ENCODE data around the gene GRP.
A peak's percentile ranks its signal among the peaks of the same experiment; 100 is the strongest.
"Not testable (repeated sequence)": the region's sequence is repeated elsewhere in the genome, so short reads cannot be mapped to it uniquely, and the experiment has no call there.

Gene GRP

GRCh38 chr18:59232309-59233016 lies 12.5 kb downstream of the GRP start:
- H3K4me3 ChIP-seq (ENCODE audit: low read depth, low read length): no peak overlapping the region
- DNase-seq (ENCODE audit: low read depth): no peak
- TF ChIP-seq CTCF (IDR thresholded peaks at IDR 0.05; ENCODE audit: control insufficient read depth, extremely low read depth, insufficient read depth): no peak

- H3K4me3 ChIP-seq (ENCODE audit: low read depth, low read length): no peak overlapping the region
- no peak for TF ChIP-seq CTCF (IDR thresholded peaks at IDR 0.05; ENCODE audit: control insufficient read depth, extremely low read depth, insufficient read depth)
- no peak for DNase-seq (ENCODE audit: low read depth)
These were observed 13.1 kb downstream of the GRP start for GRCh38 chr18:59233017-59233410.

GRCh38 chr18:59238385-59238784 lies 18.4 kb downstream of the GRP start:
- DNase-seq (ENCODE audit: low read depth): no peak
- no peak overlapping the region for H3K4me3 ChIP-seq (ENCODE audit: low read depth, low read length)
- TF ChIP-seq CTCF (IDR thresholded peaks at IDR 0.05; ENCODE audit: control insufficient read depth, extremely low read depth, insufficient read depth): no peak

GRCh38 chr18:59239642-59240041 lies 19.7 kb downstream of the GRP start:
- TF ChIP-seq CTCF (IDR thresholded peaks at IDR 0.05; ENCODE audit: control insufficient read depth, extremely low read depth, insufficient read depth): no peak
- no peak overlapping the region for H3K4me3 ChIP-seq (ENCODE audit: low read depth, low read length)
- no peak for DNase-seq (ENCODE audit: low read depth)

GRCh38 chr18:59242906-59243305 lies 22.9 kb downstream of the GRP start:
- TF ChIP-seq CTCF (IDR thresholded peaks at IDR 0.05; ENCODE audit: control insufficient read depth, extremely low read depth, insufficient read depth): no peak
- no peak overlapping the region for H3K4me3 ChIP-seq (ENCODE audit: low read depth, low read length)
- DNase-seq (ENCODE audit: low read depth): no peak

- no peak for TF ChIP-seq CTCF (IDR thresholded peaks at IDR 0.05; ENCODE audit: control insufficient read depth, extremely low read depth, insufficient read depth)
- no peak for DNase-seq (ENCODE audit: low read depth)
- H3K4me3 ChIP-seq (ENCODE audit: low read depth, low read length): no peak overlapping the region
These were observed 26.8 kb downstream of the GRP start for GRCh38 chr18:59246796-59247195.

GRCh38 chr18:59249199-59249774 lies 29.3 kb downstream of the GRP start:
- no peak overlapping the region for H3K4me3 ChIP-seq (ENCODE audit: low read depth, low read length)
- peak; percentile 73 for DNase-seq (ENCODE audit: low read depth)
- TF ChIP-seq CTCF (IDR thresholded peaks at IDR 0.05; ENCODE audit: control insufficient read depth, extremely low read depth, insufficient read depth): peak; percentile 78

GRCh38 chr18:59255491-59255890 lies 35.5 kb downstream of the GRP start:
- H3K4me3 ChIP-seq (ENCODE audit: low read depth, low read length); DNase-seq (ENCODE audit: low read depth): not testable (repeated sequence)

- H3K4me3 ChIP-seq (ENCODE audit: low read depth, low read length); DNase-seq (ENCODE audit: low read depth): not testable (repeated sequence)
These were observed 41.9 kb downstream of the GRP start for GRCh38 chr18:59261842-59262241.

- not testable (repeated sequence) for DNase-seq (ENCODE audit: low read depth)
These were observed 42.3 kb downstream of the GRP start for GRCh38 chr18:59262243-59262642.

More at GRCh38 chr18:59262243-59262642, 42.3 kb downstream of the GRP start:
- not testable (repeated sequence) for H3K4me3 ChIP-seq (ENCODE audit: low read depth, low read length)

All from LNCaP clone FGC (cell line).